ENCODE measurements around the gene SLC7A9.
"Not testable (repeated sequence)": the region's sequence is repeated elsewhere in the genome, so short reads cannot be mapped to it uniquely, and the experiment has no call there.

The SLC7A9 gene

GRCh38 chr19:32881766-32882165 lies 12.2 kb upstream of the SLC7A9 start:
- DNase-seq, result no peak

- DNase-seq, result no peak
Measured at GRCh38 chr19:32880622-32881021, 11.1 kb upstream of the SLC7A9 start.

GRCh38 chr19:32879741-32880140 lies 10.2 kb upstream of the SLC7A9 start:
- no peak for DNase-seq

GRCh38 chr19:32878988-32879387 lies 9.4 kb upstream of the SLC7A9 start:
- DNase-seq, result no peak

GRCh38 chr19:32877977-32878745 lies 8.6 kb upstream of the SLC7A9 start:
- no peak for DNase-seq

GRCh38 chr19:32877323-32877912 lies 7.9 kb upstream of the SLC7A9 start:
- DNase-seq, result no peak

- DNase-seq, result no peak
Measured at GRCh38 chr19:32876919-32877285, 7.3 kb upstream of the SLC7A9 start.

GRCh38 chr19:32876236-32876918 lies 6.8 kb upstream of the SLC7A9 start:
- no peak for DNase-seq

- no peak for DNase-seq
Measured at GRCh38 chr19:32875428-32875827, 5.9 kb upstream of the SLC7A9 start.

GRCh38 chr19:32874605-32875004 lies 5.0 kb upstream of the SLC7A9 start:
- no peak for DNase-seq

- DNase-seq, result no peak
Measured at GRCh38 chr19:32873247-32873959, 3.8 kb upstream of the SLC7A9 start.

- DNase-seq, result no peak
Measured at GRCh38 chr19:32872391-32872790, 2.8 kb upstream of the SLC7A9 start.

GRCh38 chr19:32870981-32871451 lies 1.4 kb upstream of the SLC7A9 start:
- no peak for DNase-seq

GRCh38 chr19:32869966-32870573 lies 503 bp upstream of the SLC7A9 start:
- DNase-seq, result no peak

- no peak for DNase-seq
Measured at GRCh38 chr19:32868206-32868950, 1.2 kb downstream of the SLC7A9 start.

GRCh38 chr19:32867436-32867835 lies 2.1 kb downstream of the SLC7A9 start:
- not testable (repeated sequence) for DNase-seq

GRCh38 chr19:32866564-32867265 lies 2.9 kb downstream of the SLC7A9 start:
- DNase-seq, result no peak

- no peak for DNase-seq
Measured at GRCh38 chr19:32866061-32866460, 3.5 kb downstream of the SLC7A9 start.

GRCh38 chr19:32865326-32865725 lies 4.2 kb downstream of the SLC7A9 start:
- DNase-seq, result no peak

GRCh38 chr19:32864318-32865007 lies 5.1 kb downstream of the SLC7A9 start:
- DNase-seq, result no peak

GRCh38 chr19:32863841-32864240 lies 5.7 kb downstream of the SLC7A9 start:
- DNase-seq, result no peak
